AG09319 (cell line): Measurements from ENCODE around the gene PPP1R36.

Source experiments
- DNase-seq: peaks from one replicate; pipeline ENCODE4 v3.0.0-alpha.2; 2010; ENCODE audit warnings: low read depth; ENCODE audit errors: extremely low read depth
- TF ChIP-seq, protein P1 (sequence below): IDR thresholded peaks from 2 replicates; pipeline ENCODE4 v1.5.1; 2011; ENCODE audit warnings: low read depth, mild to moderate bottlenecking, inconsistent platforms, low read length, moderate library complexity

Gene PPP1R36

DNA sequence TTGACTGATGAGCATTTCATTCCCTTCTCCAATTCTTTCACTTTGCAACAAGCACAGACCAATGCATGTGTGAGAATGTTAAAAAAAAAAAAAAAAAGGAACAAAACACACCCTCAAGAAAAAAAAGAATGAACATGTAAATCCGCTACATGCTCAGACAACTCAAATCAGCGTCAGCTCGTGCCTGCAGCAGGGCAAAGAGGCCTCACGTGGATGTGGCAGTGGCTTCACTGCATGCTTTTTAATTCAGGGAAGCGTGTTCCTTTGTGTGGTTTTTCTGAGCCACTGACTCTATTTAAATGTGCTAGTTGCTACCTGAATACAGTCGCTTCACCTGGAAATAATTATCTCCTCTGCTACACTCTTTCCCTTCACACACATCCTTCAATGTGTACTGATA is 55.1 kb downstream of the PPP1R36 start:
- TF ChIP-seq, protein P1, sequence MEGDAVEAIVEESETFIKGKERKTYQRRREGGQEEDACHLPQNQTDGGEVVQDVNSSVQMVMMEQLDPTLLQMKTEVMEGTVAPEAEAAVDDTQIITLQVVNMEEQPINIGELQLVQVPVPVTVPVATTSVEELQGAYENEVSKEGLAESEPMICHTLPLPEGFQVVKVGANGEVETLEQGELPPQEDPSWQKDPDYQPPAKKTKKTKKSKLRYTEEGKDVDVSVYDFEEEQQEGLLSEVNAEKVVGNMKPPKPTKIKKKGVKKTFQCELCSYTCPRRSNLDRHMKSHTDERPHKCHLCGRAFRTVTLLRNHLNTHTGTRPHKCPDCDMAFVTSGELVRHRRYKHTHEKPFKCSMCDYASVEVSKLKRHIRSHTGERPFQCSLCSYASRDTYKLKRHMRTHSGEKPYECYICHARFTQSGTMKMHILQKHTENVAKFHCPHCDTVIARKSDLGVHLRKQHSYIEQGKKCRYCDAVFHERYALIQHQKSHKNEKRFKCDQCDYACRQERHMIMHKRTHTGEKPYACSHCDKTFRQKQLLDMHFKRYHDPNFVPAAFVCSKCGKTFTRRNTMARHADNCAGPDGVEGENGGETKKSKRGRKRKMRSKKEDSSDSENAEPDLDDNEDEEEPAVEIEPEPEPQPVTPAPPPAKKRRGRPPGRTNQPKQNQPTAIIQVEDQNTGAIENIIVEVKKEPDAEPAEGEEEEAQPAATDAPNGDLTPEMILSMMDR, result no peak
- DNase-seq, result no peak

DNA sequence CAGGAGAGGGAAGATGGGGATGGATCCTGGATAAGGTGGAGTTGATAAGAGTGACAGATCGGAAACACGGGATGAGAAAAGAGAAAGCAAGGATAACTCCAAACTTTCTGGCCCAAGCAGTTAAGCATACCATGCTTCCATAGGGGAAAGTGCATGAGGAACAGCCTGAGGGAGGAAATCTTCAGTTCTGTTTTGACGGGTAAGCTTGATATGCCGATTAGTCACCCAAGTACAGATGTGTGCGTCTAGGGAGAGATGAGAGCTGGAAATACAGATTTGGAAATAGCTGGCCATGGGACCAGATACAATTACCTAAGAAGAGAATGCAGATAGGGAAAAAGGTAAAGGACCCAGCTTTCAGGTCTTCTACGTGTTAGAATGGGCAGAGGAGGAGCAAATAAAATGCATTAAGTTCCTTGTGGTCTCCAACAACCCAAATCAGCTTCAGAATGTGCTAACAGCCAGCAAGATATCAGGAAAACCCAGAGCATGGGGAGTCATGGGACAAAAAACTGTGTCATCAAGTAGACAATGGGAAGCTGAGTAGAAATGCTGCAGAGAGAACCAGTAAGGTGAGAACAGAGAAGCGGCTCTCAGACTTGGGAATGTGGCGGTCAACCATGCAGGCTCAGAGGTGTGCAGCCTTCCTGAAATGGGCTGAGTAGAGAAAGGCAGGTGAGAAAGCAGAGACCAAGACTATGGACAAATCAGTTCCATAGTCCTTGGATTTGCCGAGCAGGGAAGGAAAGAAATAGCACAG is 56.3 kb downstream of the PPP1R36 start:
- TF ChIP-seq, protein P1, result no peak

DNA sequence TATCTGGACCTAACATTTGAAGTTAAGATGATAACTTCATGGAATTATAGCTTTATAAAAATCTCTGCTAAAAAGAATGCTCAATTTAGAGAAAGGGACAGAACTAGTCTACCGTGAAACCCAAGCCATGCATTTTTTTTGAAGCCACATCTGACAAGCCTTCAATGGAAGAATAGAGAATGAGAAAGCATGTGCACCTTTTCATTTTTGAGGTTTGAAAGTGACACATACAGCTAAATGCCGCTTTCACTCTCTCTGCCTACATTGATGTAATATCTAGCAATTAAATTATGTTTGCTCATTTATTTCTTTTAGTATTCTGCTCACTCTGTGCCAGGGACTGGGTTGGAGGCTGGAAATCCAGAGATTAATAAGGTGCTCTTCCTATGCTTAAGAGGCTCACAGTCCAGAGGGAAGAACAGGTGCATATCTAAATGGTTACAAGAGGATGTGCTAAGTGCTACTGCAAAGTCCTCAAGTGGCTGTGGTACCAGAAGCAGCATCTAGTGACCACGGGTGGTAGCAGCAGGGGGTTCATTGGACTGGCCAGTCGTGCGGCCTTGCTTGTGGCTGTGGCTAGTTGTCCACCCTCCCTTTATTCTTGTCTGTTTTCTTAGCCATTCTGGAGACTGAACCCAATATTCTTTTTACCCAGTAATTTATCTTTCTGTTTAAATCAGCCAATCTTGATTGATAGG is 60.4 kb downstream of the PPP1R36 start:
- TF ChIP-seq, protein P1, result no peak
- no peak for DNase-seq

More for the DNA sequence above, 56.3 kb downstream of the PPP1R36 start:
- DNase-seq, result no peak

DNA sequence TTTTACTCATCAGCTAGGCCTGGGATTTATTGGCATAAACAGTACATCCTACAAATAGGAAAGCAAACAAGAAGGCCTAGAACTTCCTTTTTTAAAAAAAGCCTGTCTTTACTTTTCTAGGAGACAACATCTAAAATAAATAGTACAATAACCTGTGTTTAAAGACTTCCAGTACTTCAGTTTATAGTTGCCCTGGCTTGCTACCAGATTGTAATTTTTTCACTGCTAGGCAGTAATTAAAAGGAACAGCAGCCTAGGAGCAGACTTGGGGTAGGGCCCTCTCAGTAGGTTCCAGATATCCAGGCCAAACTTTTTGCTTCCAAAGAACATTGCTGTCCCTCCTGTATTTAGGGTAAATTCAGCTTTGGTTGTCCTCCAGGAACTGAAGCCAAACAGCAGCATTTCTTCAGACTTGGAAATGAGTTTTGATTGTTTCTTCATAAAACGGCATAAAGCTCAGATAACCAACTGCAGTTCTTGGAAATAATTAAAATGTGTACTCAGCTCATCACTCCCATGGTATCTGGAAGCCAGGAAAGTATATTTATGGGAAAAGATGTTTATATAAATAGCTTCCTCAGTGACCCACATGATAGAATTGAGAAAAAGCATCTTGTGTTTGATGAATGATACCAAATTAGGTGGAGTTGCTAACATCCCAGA is 61.7 kb downstream of the PPP1R36 start:
- peak; percentile 12 for DNase-seq
- TF ChIP-seq, protein P1, result no peak

DNA sequence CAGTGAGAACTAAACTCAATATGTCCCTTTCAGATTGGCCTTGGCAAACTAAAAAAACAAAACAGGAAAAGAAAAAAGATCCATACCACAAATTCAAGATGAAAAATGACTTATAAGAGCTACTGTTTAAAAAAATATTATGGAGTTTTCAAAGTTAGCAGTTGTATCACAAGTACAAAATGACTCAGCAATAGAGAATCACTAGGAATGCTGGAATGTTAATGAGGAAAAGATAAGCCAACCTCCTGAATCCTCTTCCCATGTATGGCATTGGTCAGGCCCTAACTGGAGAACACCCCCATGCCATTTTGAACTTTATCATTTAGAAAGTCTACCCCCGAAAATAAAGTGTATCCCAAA is 62.2 kb downstream of the PPP1R36 start:
- DNase-seq, result no peak
- TF ChIP-seq, protein P1, result no peak

DNA sequence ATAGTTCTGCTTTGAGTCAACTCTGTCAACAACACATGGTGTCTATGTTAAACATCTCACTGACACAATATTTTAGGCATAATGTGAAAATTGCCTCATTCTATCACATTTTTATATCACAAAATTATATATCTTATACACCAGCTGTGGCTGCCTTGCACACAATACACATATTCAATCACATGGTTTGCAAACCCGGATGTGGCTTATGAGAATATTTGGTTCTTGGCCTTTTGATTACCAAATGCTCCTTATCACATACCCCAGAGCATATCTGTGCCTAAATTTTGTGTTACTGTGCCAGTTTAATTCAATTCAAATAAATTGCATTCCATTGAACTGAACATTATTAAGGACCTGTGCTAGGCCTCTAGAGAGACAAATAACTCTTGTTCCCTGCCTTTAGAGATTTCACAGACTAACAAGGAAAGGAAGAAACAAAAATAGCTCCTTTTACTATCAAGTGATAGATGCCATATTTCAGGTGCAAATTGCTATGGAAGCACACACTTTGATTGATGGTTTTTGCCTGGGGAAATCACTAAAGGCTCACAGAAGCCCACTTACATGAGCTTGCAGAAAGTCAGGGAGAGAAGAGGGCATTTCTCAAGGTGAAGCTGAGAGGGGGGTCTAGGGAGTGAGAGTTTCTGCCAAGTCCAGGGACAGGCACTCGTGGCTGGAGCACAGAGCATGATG is 63.4 kb downstream of the PPP1R36 start:
- DNase-seq, result no peak
- TF ChIP-seq, protein P1, result no peak

DNA sequence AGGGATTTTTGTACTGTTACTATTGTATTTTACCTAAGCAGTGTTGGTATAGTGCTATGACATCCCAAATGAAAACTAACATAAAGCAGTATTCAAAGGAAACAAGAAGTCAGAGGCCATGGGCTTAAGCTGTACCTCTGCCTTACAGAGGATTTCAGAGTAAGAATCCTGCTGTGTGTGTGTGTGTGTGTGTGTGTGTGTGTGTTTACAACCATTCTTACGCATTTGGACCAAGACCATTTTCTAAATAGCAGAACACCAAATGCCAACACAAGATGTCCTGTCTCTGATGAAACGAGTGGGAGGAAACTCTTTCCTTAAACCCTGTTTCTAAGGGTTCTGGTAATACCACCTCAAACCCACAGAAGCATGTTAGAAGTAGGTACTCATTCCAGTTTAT is 64.4 kb downstream of the PPP1R36 start:
- TF ChIP-seq, protein P1, result no peak
- DNase-seq, result no peak
